Measurements from ENCODE around the gene ECD. TPM values are rescaled to one million over a fixed set of nuclear protein-coding genes. Genes with fewer than 3 reads are reported as not detected.

The ECD gene
- total RNA-seq, 1 donor from 2014 or later = 35.6 TPM

GRCh38 chr10:73205081-73205480 lies 37.3 kb upstream of the ECD start:
- Histone ChIP-seq H2AFZ (ENCODE audit: low read depth, low read length) (no peak overlapping the region), H3K4me3 (ENCODE audit: insufficient read depth, low read depth, low read length) (no peak overlapping the region), H3K9me3 (ENCODE audit: insufficient read depth, low read depth, low read length) (peaks cover 2% of the 10 kb centered on the region), H3K4me1 (ENCODE audit: insufficient read depth, low read length) (no peaks in the 10 kb centered on the region), H3K27me3 (ENCODE audit: insufficient read depth, low read length) (no peaks in the 10 kb centered on the region), H4K20me1 (ENCODE audit: insufficient read depth, low read length) (no peaks in the 10 kb centered on the region), H3K27ac (ENCODE audit: low read depth, low read length) (no peak overlapping the region), H3K9ac (ENCODE audit: low read length) (no peak overlapping the region), H3K36me3 (ENCODE audit: insufficient read depth, low read length) (no peaks in the 10 kb centered on the region), H3K4me2 (ENCODE audit: low read length) (no peak overlapping the region), H3K79me2 (ENCODE audit: insufficient read depth, low read length) (no peaks in the 10 kb centered on the region)
- Mint-ChIP-seq H3K27ac (ENCODE audit: unreplicated experiment) (no peak overlapping the region), H3K36me3 (ENCODE audit: low read depth, unreplicated experiment) (peaks cover 19% of the 10 kb centered on the region), H3K9me3 (ENCODE audit: unreplicated experiment) (peaks cover 10% of the 10 kb centered on the region), H3K4me3 (ENCODE audit: unreplicated experiment) (no peak overlapping the region), H3K27me3 (ENCODE audit: low read depth, unreplicated experiment) (no peaks in the 10 kb centered on the region), H3K4me1 (ENCODE audit: low read depth, unreplicated experiment) (no peaks in the 10 kb centered on the region)
- TF ChIP-seq EZH2 (IDR thresholded peaks at IDR 0.05; ENCODE audit: insufficient read depth, low read length) = no peak
- TF ChIP-seq, protein P1, sequence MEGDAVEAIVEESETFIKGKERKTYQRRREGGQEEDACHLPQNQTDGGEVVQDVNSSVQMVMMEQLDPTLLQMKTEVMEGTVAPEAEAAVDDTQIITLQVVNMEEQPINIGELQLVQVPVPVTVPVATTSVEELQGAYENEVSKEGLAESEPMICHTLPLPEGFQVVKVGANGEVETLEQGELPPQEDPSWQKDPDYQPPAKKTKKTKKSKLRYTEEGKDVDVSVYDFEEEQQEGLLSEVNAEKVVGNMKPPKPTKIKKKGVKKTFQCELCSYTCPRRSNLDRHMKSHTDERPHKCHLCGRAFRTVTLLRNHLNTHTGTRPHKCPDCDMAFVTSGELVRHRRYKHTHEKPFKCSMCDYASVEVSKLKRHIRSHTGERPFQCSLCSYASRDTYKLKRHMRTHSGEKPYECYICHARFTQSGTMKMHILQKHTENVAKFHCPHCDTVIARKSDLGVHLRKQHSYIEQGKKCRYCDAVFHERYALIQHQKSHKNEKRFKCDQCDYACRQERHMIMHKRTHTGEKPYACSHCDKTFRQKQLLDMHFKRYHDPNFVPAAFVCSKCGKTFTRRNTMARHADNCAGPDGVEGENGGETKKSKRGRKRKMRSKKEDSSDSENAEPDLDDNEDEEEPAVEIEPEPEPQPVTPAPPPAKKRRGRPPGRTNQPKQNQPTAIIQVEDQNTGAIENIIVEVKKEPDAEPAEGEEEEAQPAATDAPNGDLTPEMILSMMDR (IDR thresholded peaks at IDR 0.05; ENCODE audit: insufficient read depth, low read depth, low read length) = no peak
- no peak for DNase-seq (ENCODE audit: low read depth)
- FAIRE-seq = no peak

- FAIRE-seq = no peak
- Histone ChIP-seq H3K27ac (ENCODE audit: low read depth, low read length) (no peak overlapping the region), H3K4me2 (ENCODE audit: low read length) (no peak overlapping the region), H3K4me3 (ENCODE audit: insufficient read depth, low read depth, low read length) (no peak overlapping the region), H2AFZ (ENCODE audit: low read depth, low read length) (no peak overlapping the region), H4K20me1 (ENCODE audit: insufficient read depth, low read length) (no peaks in the 10 kb centered on the region), H3K27me3 (ENCODE audit: insufficient read depth, low read length) (no peaks in the 10 kb centered on the region), H3K9me3 (ENCODE audit: insufficient read depth, low read depth, low read length) (no peaks in the 10 kb centered on the region), H3K36me3 (ENCODE audit: insufficient read depth, low read length) (peaks cover 6% of the 10 kb centered on the region), H3K9ac (ENCODE audit: low read length) (no peak overlapping the region), H3K79me2 (ENCODE audit: insufficient read depth, low read length) (no peaks in the 10 kb centered on the region), H3K4me1 (ENCODE audit: insufficient read depth, low read length) (no peaks in the 10 kb centered on the region)
- peaks cover 3% of the 10 kb centered on the region for H3K36me3 Mint-ChIP-seq (ENCODE audit: low read depth, unreplicated experiment)
- DNase-seq (ENCODE audit: low read depth) = no peak
- no peak for TF ChIP-seq EZH2 (IDR thresholded peaks at IDR 0.05; ENCODE audit: insufficient read depth, low read length)
- TF ChIP-seq, protein P1 (IDR thresholded peaks at IDR 0.05; ENCODE audit: insufficient read depth, low read depth, low read length) = no peak
- H3K4me3 Mint-ChIP-seq (ENCODE audit: unreplicated experiment) = no peak overlapping the region
- H3K27me3 Mint-ChIP-seq (ENCODE audit: low read depth, unreplicated experiment) = no peaks in the 10 kb centered on the region
- H3K4me1 Mint-ChIP-seq (ENCODE audit: low read depth, unreplicated experiment) = no peaks in the 10 kb centered on the region
- H3K9me3 Mint-ChIP-seq (ENCODE audit: unreplicated experiment) = no peaks in the 10 kb centered on the region
- no peak overlapping the region for H3K27ac Mint-ChIP-seq (ENCODE audit: unreplicated experiment)
These were observed 22.4 kb upstream of the ECD start for GRCh38 chr10:73190188-73190587.

GRCh38 chr10:73186266-73186665 lies 18.5 kb upstream of the ECD start:
- Mint-ChIP-seq H3K27ac (ENCODE audit: unreplicated experiment) (no peak overlapping the region), H3K27me3 (ENCODE audit: low read depth, unreplicated experiment) (no peaks in the 10 kb centered on the region), H3K36me3 (ENCODE audit: low read depth, unreplicated experiment) (peaks cover 9% of the 10 kb centered on the region), H3K4me1 (ENCODE audit: low read depth, unreplicated experiment) (peaks cover 6% of the 10 kb centered on the region), H3K4me3 (ENCODE audit: unreplicated experiment) (no peak overlapping the region), H3K9me3 (ENCODE audit: unreplicated experiment) (no peaks in the 10 kb centered on the region)
- no peak overlapping the region for H3K4me2 ChIP-seq (ENCODE audit: low read length)
- no peak overlapping the region for H3K9ac ChIP-seq (ENCODE audit: low read length)
- H3K36me3 ChIP-seq (ENCODE audit: insufficient read depth, low read length) = no peaks in the 10 kb centered on the region
- H3K4me1 ChIP-seq (ENCODE audit: insufficient read depth, low read length) = peaks cover 18% of the 10 kb centered on the region
- no peaks in the 10 kb centered on the region for H3K27me3 ChIP-seq (ENCODE audit: insufficient read depth, low read length)
- no peaks in the 10 kb centered on the region for H3K79me2 ChIP-seq (ENCODE audit: insufficient read depth, low read length)
- H2AFZ ChIP-seq (ENCODE audit: low read depth, low read length) = no peak overlapping the region
- no peaks in the 10 kb centered on the region for H3K9me3 ChIP-seq (ENCODE audit: insufficient read depth, low read depth, low read length)
- no peak overlapping the region for H3K4me3 ChIP-seq (ENCODE audit: insufficient read depth, low read depth, low read length)
- FAIRE-seq (no peak), DNase-seq (ENCODE audit: low read depth) (no peak)
- TF ChIP-seq, protein P1 (IDR thresholded peaks at IDR 0.05; ENCODE audit: insufficient read depth, low read depth, low read length) = no peak
- TF ChIP-seq EZH2 (IDR thresholded peaks at IDR 0.05; ENCODE audit: insufficient read depth, low read length) = no peak
- no peaks in the 10 kb centered on the region for H4K20me1 ChIP-seq (ENCODE audit: insufficient read depth, low read length)
- H3K27ac ChIP-seq (ENCODE audit: low read depth, low read length) = no peak overlapping the region

All from astrocyte (in vitro differentiated cells and primary cell).